ENCODE results near the gene TBX5.

TBX5 gene

GRCh38 chr12:114407842-114408411, 2.0 kb upstream of the TBX5 start:
- no peak overlapping the region for H3K4me3 Mint-ChIP-seq
- no peaks in the 10 kb centered on the region for H3K9me3 Mint-ChIP-seq
- H3K36me3 Mint-ChIP-seq (ENCODE audit: insufficient read depth), result peaks cover 5% of the 10 kb centered on the region
- H3K27ac Mint-ChIP-seq (ENCODE audit: low read depth), result no peak overlapping the region
- peaks cover 100% of the 10 kb centered on the region for H3K27me3 Mint-ChIP-seq
- H3K4me1 Mint-ChIP-seq, result no peaks in the 10 kb centered on the region
- ATAC-seq (replicated peaks; ENCODE audit: extremely low read depth, poor library complexity, severe bottlenecking) (no peak), DNase-seq (ENCODE audit: low spot score in 2 of 2) (no peak)

GRCh38 chr12:114406984-114407841, 1.3 kb upstream of the TBX5 start:
- ATAC-seq (replicated peaks; ENCODE audit: extremely low read depth, poor library complexity, severe bottlenecking), result no peak
- DNase-seq (ENCODE audit: low spot score in 2 of 2), result no peak

GRCh38 chr12:114406316-114406983, 506 bp upstream of the TBX5 start:
- Mint-ChIP-seq H3K27me3 (peaks cover 100% of the 10 kb centered on the region), H3K9me3 (no peaks in the 10 kb centered on the region), H3K36me3 (ENCODE audit: insufficient read depth) (peaks cover 5% of the 10 kb centered on the region), H3K4me3 (no peak overlapping the region), H3K27ac (ENCODE audit: low read depth) (no peak overlapping the region), H3K4me1 (no peaks in the 10 kb centered on the region)
- DNase-seq (ENCODE audit: low spot score in 2 of 2) (no peak), ATAC-seq (replicated peaks; ENCODE audit: extremely low read depth, poor library complexity, severe bottlenecking) (no peak)

More at GRCh38 chr12:114406984-114407841, 1.3 kb upstream of the TBX5 start:
- no peaks in the 10 kb centered on the region for H3K4me1 Mint-ChIP-seq
- no peak overlapping the region for H3K27ac Mint-ChIP-seq (ENCODE audit: low read depth)
- no peaks in the 10 kb centered on the region for H3K9me3 Mint-ChIP-seq
- H3K27me3 Mint-ChIP-seq, result peaks cover 100% of the 10 kb centered on the region
- no peak overlapping the region for H3K4me3 Mint-ChIP-seq
- peaks cover 5% of the 10 kb centered on the region for H3K36me3 Mint-ChIP-seq (ENCODE audit: insufficient read depth)

- H3K27me3 Mint-ChIP-seq, result peaks cover 97% of the 10 kb centered on the region
- H3K36me3 Mint-ChIP-seq (ENCODE audit: insufficient read depth), result peaks cover 5% of the 10 kb centered on the region
- no peak overlapping the region for H3K27ac Mint-ChIP-seq (ENCODE audit: low read depth)
- ATAC-seq (replicated peaks; ENCODE audit: extremely low read depth, poor library complexity, severe bottlenecking) (no peak), DNase-seq (ENCODE audit: low spot score in 2 of 2) (no peak)
- H3K9me3 Mint-ChIP-seq, result no peaks in the 10 kb centered on the region
- no peak overlapping the region for H3K4me3 Mint-ChIP-seq
- no peaks in the 10 kb centered on the region for H3K4me1 Mint-ChIP-seq
Measured at GRCh38 chr12:114404926-114405518, 922 bp downstream of the TBX5 start.

- Mint-ChIP-seq H3K4me1 (no peaks in the 10 kb centered on the region), H3K27ac (ENCODE audit: low read depth) (no peak overlapping the region), H3K4me3 (no peak overlapping the region), H3K9me3 (no peaks in the 10 kb centered on the region), H3K36me3 (ENCODE audit: insufficient read depth) (peaks cover 5% of the 10 kb centered on the region), H3K27me3 (peaks cover 95% of the 10 kb centered on the region)
- DNase-seq (ENCODE audit: low spot score in 2 of 2), result no peak
- no peak for ATAC-seq (replicated peaks; ENCODE audit: extremely low read depth, poor library complexity, severe bottlenecking)
Measured at GRCh38 chr12:114404083-114404925, 1.6 kb downstream of the TBX5 start.

GRCh38 chr12:114403690-114404066, 2.3 kb downstream of the TBX5 start:
- Mint-ChIP-seq H3K36me3 (ENCODE audit: insufficient read depth) (peaks cover 4% of the 10 kb centered on the region), H3K27me3 (peaks cover 95% of the 10 kb centered on the region), H3K27ac (ENCODE audit: low read depth) (no peak overlapping the region), H3K4me3 (no peak overlapping the region), H3K9me3 (no peaks in the 10 kb centered on the region), H3K4me1 (no peaks in the 10 kb centered on the region)
- ATAC-seq (replicated peaks; ENCODE audit: extremely low read depth, poor library complexity, severe bottlenecking) (no peak), DNase-seq (ENCODE audit: low spot score in 2 of 2) (no peak)

- Mint-ChIP-seq H3K27me3 (peaks cover 95% of the 10 kb centered on the region), H3K4me1 (no peaks in the 10 kb centered on the region)
Measured at GRCh38 chr12:114403011-114403689, 2.8 kb downstream of the TBX5 start.

GRCh38 chr12:114402084-114402717, 3.7 kb downstream of the TBX5 start:
- Mint-ChIP-seq H3K4me1 (no peaks in the 10 kb centered on the region), H3K27me3 (peaks cover 95% of the 10 kb centered on the region), H3K36me3 (ENCODE audit: insufficient read depth) (peaks cover 4% of the 10 kb centered on the region), H3K4me3 (no peak overlapping the region), H3K27ac (ENCODE audit: low read depth) (no peak overlapping the region), H3K9me3 (no peaks in the 10 kb centered on the region)
- ATAC-seq (replicated peaks; ENCODE audit: extremely low read depth, poor library complexity, severe bottlenecking) (no peak), DNase-seq (ENCODE audit: low spot score in 2 of 2) (no peak)

More at GRCh38 chr12:114403011-114403689, 2.8 kb downstream of the TBX5 start:
- peaks cover 4% of the 10 kb centered on the region for H3K36me3 Mint-ChIP-seq (ENCODE audit: insufficient read depth)
- H3K4me3 Mint-ChIP-seq, result no peak overlapping the region
- no peaks in the 10 kb centered on the region for H3K9me3 Mint-ChIP-seq
- DNase-seq (ENCODE audit: low spot score in 2 of 2), result no peak
- no peak overlapping the region for H3K27ac Mint-ChIP-seq (ENCODE audit: low read depth)
- no peak for ATAC-seq (replicated peaks; ENCODE audit: extremely low read depth, poor library complexity, severe bottlenecking)

- H3K9me3 Mint-ChIP-seq, result no peaks in the 10 kb centered on the region
- H3K27ac Mint-ChIP-seq (ENCODE audit: low read depth), result no peak overlapping the region
- H3K4me1 Mint-ChIP-seq, result no peaks in the 10 kb centered on the region
- no peak for DNase-seq (ENCODE audit: low spot score in 2 of 2)
- peaks cover 95% of the 10 kb centered on the region for H3K27me3 Mint-ChIP-seq
- ATAC-seq (replicated peaks; ENCODE audit: extremely low read depth, poor library complexity, severe bottlenecking), result no peak
- H3K36me3 Mint-ChIP-seq (ENCODE audit: insufficient read depth), result peaks cover 4% of the 10 kb centered on the region
- no peak overlapping the region for H3K4me3 Mint-ChIP-seq
Measured at GRCh38 chr12:114401328-114402083, 4.4 kb downstream of the TBX5 start.

- Mint-ChIP-seq H3K4me1 (no peaks in the 10 kb centered on the region), H3K36me3 (ENCODE audit: insufficient read depth) (peaks cover 4% of the 10 kb centered on the region), H3K27me3 (peaks cover 95% of the 10 kb centered on the region), H3K9me3 (no peaks in the 10 kb centered on the region), H3K27ac (ENCODE audit: low read depth) (no peak overlapping the region), H3K4me3 (no peak overlapping the region)
- no peak for DNase-seq (ENCODE audit: low spot score in 2 of 2)
- ATAC-seq (replicated peaks; ENCODE audit: extremely low read depth, poor library complexity, severe bottlenecking), result no peak
Measured at GRCh38 chr12:114400925-114401324, 5.0 kb downstream of the TBX5 start.

GRCh38 chr12:114400361-114400811, 5.6 kb downstream of the TBX5 start:
- DNase-seq (ENCODE audit: low spot score in 2 of 2), result no peak
- Mint-ChIP-seq H3K27ac (ENCODE audit: low read depth) (no peak overlapping the region), H3K4me1 (no peaks in the 10 kb centered on the region), H3K4me3 (no peak overlapping the region), H3K36me3 (ENCODE audit: insufficient read depth) (peaks cover 1% of the 10 kb centered on the region), H3K9me3 (no peaks in the 10 kb centered on the region), H3K27me3 (peaks cover 95% of the 10 kb centered on the region)
- no peak for ATAC-seq (replicated peaks; ENCODE audit: extremely low read depth, poor library complexity, severe bottlenecking)
